Mesenchymal stem cell (in vitro differentiated cells and primary cell): ENCODE results near the gene ELMO1.

Source experiments
- DNase-seq: peaks from one replicate; pipeline ENCODE4 v3.0.0-alpha.2; 2013
- H2AFZ ChIP-seq: one replicate; pipeline ENCODE4 v1.6.1; 2013; ENCODE audit warnings: low read depth, mild to moderate bottlenecking, control low read depth, inconsistent platforms, low read length, moderate library complexity
- H2AK5ac ChIP-seq: 2 replicates; pipeline ENCODE4 v1.6.1; 2013; ENCODE audit warnings: low read length, moderate library complexity, mild to moderate bottlenecking, inconsistent platforms; ENCODE audit not compliant: severe bottlenecking
- H2BK120ac ChIP-seq: one replicate; pipeline ENCODE4 v1.6.1; 2013; ENCODE audit warnings: low read depth, mild to moderate bottlenecking, inconsistent platforms, low read length, moderate library complexity
- H2BK12ac ChIP-seq, 2 experiments: one replicate each; pipeline ENCODE4 v1.6.1; 2013; ENCODE audit warnings: inconsistent platforms in 2 of 2, low read length in 2 of 2, mild to moderate bottlenecking in 2 of 2, moderate library complexity in 2 of 2, control low read depth in 1 of 2
- H2BK15ac ChIP-seq: one replicate; pipeline ENCODE4 v1.6.1; 2013; ENCODE audit warnings: mild to moderate bottlenecking, low read depth, inconsistent platforms; ENCODE audit not compliant: poor library complexity, severe bottlenecking
- H2BK5ac ChIP-seq: 2 replicates; pipeline ENCODE4 v1.6.1; 2013; ENCODE audit warnings: low read depth, mild to moderate bottlenecking, low read length, control low read depth, inconsistent platforms; ENCODE audit not compliant: poor library complexity, severe bottlenecking
- H3K14ac ChIP-seq, 2 experiments: one replicate each; pipeline ENCODE4 v1.6.1; 2013; ENCODE audit warnings: inconsistent platforms in 2 of 2, low read length in 2 of 2, control low read depth in 1 of 2, mild to moderate bottlenecking in 1 of 2, moderate library complexity in 1 of 2
- H3K18ac ChIP-seq, 2 experiments: one replicate each; pipeline ENCODE4 v1.6.1; 2013; ENCODE audit warnings: inconsistent platforms in 2 of 2, low read length in 2 of 2, control low read depth in 1 of 2, low read depth in 1 of 2, mild to moderate bottlenecking in 1 of 2
- H3K23ac ChIP-seq, 2 experiments: one replicate each; pipeline ENCODE4 v1.6.1; 2013; ENCODE audit warnings: inconsistent platforms in 2 of 2, low read length in 2 of 2, mild to moderate bottlenecking in 2 of 2, moderate library complexity in 2 of 2, control low read depth in 1 of 2
- H3K27ac ChIP-seq: 2 replicates; pipeline ENCODE4 v1.5.1; 2013; ENCODE audit warnings: mild to moderate bottlenecking, moderate library complexity, low read length, control low read depth, inconsistent platforms; ENCODE audit not compliant: poor library complexity, severe bottlenecking
- H3K27me3 ChIP-seq, 2 experiments: 2 replicates each; pipeline versions ENCODE4 v1.6.1 to v1.7.0; 2013; ENCODE audit warnings: low read length in 2 of 2, mild to moderate bottlenecking in 2 of 2, moderate library complexity in 2 of 2, control low read depth in 1 of 2, inconsistent platforms in 1 of 2; ENCODE audit not compliant: control insufficient read depth in 1 of 2, insufficient read depth in 1 of 2
- H3K36me3 ChIP-seq, 2 experiments: 2 replicates each; pipeline versions ENCODE4 v1.6.1 to v1.7.0; 2013; ENCODE audit warnings: low read length in 2 of 2, control low read depth in 1 of 2, inconsistent platforms in 1 of 2, low read depth in 1 of 2, mild to moderate bottlenecking in 1 of 2; ENCODE audit not compliant: insufficient read depth in 2 of 2, control insufficient read depth in 1 of 2
- H3K4ac ChIP-seq, 2 experiments: one replicate each; pipeline ENCODE4 v1.6.1; 2013; ENCODE audit warnings: inconsistent platforms in 2 of 2, low read length in 2 of 2, mild to moderate bottlenecking in 2 of 2, moderate library complexity in 2 of 2, control low read depth in 1 of 2, low read depth in 1 of 2
- H3K4me1 ChIP-seq: 2 replicates; pipeline ENCODE4 v1.6.1; 2013; ENCODE audit warnings: low read depth, low read length, control low read depth; ENCODE audit not compliant: control insufficient read depth, insufficient read depth
- H3K4me2 ChIP-seq: 2 replicates; pipeline ENCODE4 v1.6.1; 2013; ENCODE audit warnings: low read length, mild to moderate bottlenecking, inconsistent platforms; ENCODE audit not compliant: poor library complexity, severe bottlenecking
- H3K4me3 ChIP-seq, 2 experiments: 2 replicates each; pipeline versions ENCODE4 v1.5.1 to v1.7.0; 2013; ENCODE audit warnings: low read length in 2 of 2, mild to moderate bottlenecking in 2 of 2, control low read depth in 1 of 2, low read depth in 1 of 2; ENCODE audit not compliant: insufficient read depth in 1 of 2
- H3K79me1 ChIP-seq: replicated peaks from 2 replicates; pipeline ENCODE4 v1.6.1; 2013; ENCODE audit warnings: mild to moderate bottlenecking, control low read depth, low read length, inconsistent platforms; ENCODE audit not compliant: poor library complexity, severe bottlenecking
- H3K9ac ChIP-seq: 2 replicates; pipeline ENCODE4 v1.7.0; 2013; ENCODE audit warnings: mild to moderate bottlenecking, low read length, moderate library complexity
- H3K9me3 ChIP-seq: 2 replicates; pipeline ENCODE4 v1.7.0; 2013; ENCODE audit warnings: mild to moderate bottlenecking, low read length; ENCODE audit not compliant: control insufficient read depth
- H4K8ac ChIP-seq: one replicate; pipeline ENCODE4 v1.6.1; 2013; ENCODE audit warnings: inconsistent platforms, mild to moderate bottlenecking, low read length, moderate library complexity
- H4K91ac ChIP-seq: one replicate; pipeline ENCODE4 v1.6.1; 2013; ENCODE audit warnings: mild to moderate bottlenecking, low read length, inconsistent platforms
- WGBS: methylation state at CpG from one replicate; pipeline ENCODE4 v1.1.7; 2013; ENCODE audit warnings: mixed read lengths; 5-methylcytosine and 5-hydroxymethylcytosine counted together

The ELMO1 gene

DNA sequence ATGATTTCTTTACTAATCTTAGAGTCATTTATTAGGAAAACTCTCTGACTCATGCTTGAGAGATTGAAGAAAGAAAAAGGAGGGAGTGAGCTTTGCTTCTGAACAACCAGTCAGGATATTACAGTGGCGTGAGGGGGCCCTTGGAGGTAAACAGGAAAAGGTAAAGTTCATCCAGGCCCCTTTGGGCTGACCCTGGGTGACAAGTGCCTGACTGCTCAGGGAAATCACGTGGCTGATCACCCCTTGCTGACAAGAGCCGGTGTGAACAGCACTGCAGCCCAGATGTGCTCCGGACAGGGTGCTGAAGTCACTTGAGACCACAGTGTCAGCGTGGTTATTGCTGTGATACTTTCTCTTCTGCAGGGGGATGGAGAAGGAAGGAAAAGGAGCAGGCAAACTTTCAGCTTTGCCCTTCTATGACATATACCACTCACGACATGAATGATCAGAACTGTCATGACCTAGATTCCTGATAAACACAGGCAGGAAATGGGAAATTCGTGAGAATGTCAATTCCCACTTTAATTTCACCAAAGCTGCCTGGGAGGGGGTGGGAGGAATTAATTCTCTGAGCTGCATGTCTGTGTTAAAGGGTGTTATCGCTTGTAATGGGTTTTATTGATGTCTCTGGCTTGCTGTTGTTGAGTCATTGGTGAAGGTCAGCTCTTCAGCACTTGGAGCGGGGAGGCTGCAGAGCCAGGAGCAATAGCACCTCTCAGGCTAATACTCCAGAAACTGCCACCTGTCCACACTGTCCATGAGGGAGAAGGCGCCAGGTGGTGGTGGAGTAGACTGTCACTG, 584.6 kb downstream of the ELMO1 start:
- WGBS: 43% methylated on average over 7 of the region's 10 CpGs
- no peak overlapping the region for H2BK120ac ChIP-seq
- no peaks in the 10 kb centered on the region for H3K79me1 ChIP-seq
- no peaks in the 10 kb centered on the region for H3K9me3 ChIP-seq
- H3K4ac ChIP-seq: no peak overlapping the region
- H3K4me1 ChIP-seq: peaks cover 2% of the 10 kb centered on the region
- no peak overlapping the region for H3K23ac ChIP-seq
- H3K18ac ChIP-seq: no peak overlapping the region
- no peak overlapping the region for H3K14ac ChIP-seq
- H3K27me3 ChIP-seq: peaks cover 0 to 5% of the 10 kb centered on the region in 2 experiments
- no peak overlapping the region for H2BK15ac ChIP-seq
- no peak overlapping the region for H2BK12ac ChIP-seq
- peak; percentile 10 for DNase-seq
- no peak overlapping the region for H4K8ac ChIP-seq
- H2AK5ac ChIP-seq: no peak overlapping the region
- H4K91ac ChIP-seq: no peak overlapping the region
- no peak overlapping the region for H3K4me2 ChIP-seq
- no peak overlapping the region for H3K9ac ChIP-seq
- no peak overlapping the region for H2AFZ ChIP-seq
- no peaks in the 10 kb centered on the region for H3K36me3 ChIP-seq
- no peak overlapping the region for H3K4me3 ChIP-seq
- H3K27ac ChIP-seq: no peak overlapping the region
- H2BK5ac ChIP-seq: no peak overlapping the region

GRCh38 chr7:36862771-36863261, 585.8 kb downstream of the ELMO1 start:
- Histone ChIP-seq H3K79me1 (no peaks in the 10 kb centered on the region), H4K91ac (no peak overlapping the region), H2AFZ (no peak overlapping the region), H2BK5ac (no peak overlapping the region), H4K8ac (no peak overlapping the region), H3K36me3 (no peaks in the 10 kb centered on the region), H3K9me3 (no peaks in the 10 kb centered on the region), H3K27ac (no peak overlapping the region), H3K4me2 (no peak overlapping the region), H3K4me1 (peaks cover 2% of the 10 kb centered on the region), H3K14ac (no peak overlapping the region), H2BK15ac (no peak overlapping the region), H3K4me3 (no peak overlapping the region), H2BK120ac (no peak overlapping the region), H3K27me3 (peaks cover 0 to 5% of the 10 kb centered on the region in 2 experiments), H2AK5ac (no peak overlapping the region), H3K4ac (no peak overlapping the region), H3K9ac (no peak overlapping the region), H2BK12ac (no peak overlapping the region), H3K18ac (no peak overlapping the region), H3K23ac (no peak overlapping the region)
- WGBS: 59% methylated on average over 4 of the region's 4 CpGs
- DNase-seq: no peak

DNA sequence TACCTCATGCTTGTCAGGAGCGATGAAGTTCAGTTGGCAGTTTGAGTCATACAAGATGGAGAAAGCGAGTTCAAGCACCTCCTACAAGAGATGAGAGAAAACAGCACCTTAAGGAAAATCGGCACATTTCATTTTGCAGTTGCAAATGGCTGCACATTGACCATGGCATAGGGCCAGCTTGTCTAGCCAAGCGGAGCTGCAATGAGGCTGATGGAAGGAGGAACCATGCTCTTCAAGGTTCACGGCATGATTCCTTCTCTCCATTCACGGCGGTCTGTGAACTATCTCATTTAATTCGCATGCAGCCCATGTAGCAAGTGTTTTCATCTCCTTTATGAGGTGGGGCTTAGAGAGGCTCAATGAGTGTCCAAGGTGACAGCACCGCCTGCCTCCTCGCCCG, 587.0 kb downstream of the ELMO1 start:
- Histone ChIP-seq H2BK12ac (no peak overlapping the region), H3K23ac (no peak overlapping the region), H2BK5ac (no peak overlapping the region), H4K8ac (no peak overlapping the region), H3K79me1 (no peaks in the 10 kb centered on the region), H2AK5ac (no peak overlapping the region), H3K9ac (no peak overlapping the region), H2BK120ac (no peak overlapping the region), H3K18ac (no peak overlapping the region), H3K4me2 (no peak overlapping the region), H3K36me3 (no peaks in the 10 kb centered on the region), H3K27me3 (peaks cover 0 to 2% of the 10 kb centered on the region in 2 experiments), H4K91ac (no peak overlapping the region), H3K27ac (no peak overlapping the region), H2BK15ac (no peak overlapping the region), H3K4me1 (peaks cover 2% of the 10 kb centered on the region), H3K14ac (no peak overlapping the region), H2AFZ (no peak overlapping the region), H3K4ac (no peak overlapping the region), H3K9me3 (no peaks in the 10 kb centered on the region), H3K4me3 (no peak overlapping the region)
- no peak for DNase-seq
- 95% methylated on average over 11 of the region's 11 CpGs for WGBS

DNA sequence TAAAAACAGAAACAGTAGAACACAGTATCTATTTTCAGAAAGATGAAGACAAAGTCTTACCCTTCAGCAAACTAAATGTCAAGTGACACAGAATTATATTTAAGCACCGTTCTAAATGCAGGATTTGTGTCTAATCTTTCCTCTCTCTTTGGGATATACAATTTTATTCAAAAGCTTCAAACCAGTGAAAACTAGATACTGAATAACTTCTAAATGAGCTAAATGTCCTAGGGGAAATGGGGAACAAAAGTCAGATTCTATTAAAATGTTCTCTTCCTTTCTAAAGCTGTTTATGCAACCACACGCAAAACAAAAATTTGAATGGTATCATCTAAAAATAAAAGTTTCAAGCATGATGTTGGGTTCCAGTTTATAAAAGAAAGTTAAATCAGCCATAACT, 588.0 kb downstream of the ELMO1 start:
- 100% methylated on average over 1 of the region's 2 CpGs for WGBS
- peaks cover 2% of the 10 kb centered on the region for H3K4me1 ChIP-seq
- H3K4ac ChIP-seq: no peak overlapping the region
- no peak overlapping the region for H2BK120ac ChIP-seq
- H2AFZ ChIP-seq: no peak overlapping the region
- no peak overlapping the region for H3K27ac ChIP-seq
- no peak overlapping the region for H3K4me2 ChIP-seq
- H3K18ac ChIP-seq: no peak overlapping the region
- no peak overlapping the region for H4K8ac ChIP-seq
- DNase-seq: no peak
- no peak overlapping the region for H2AK5ac ChIP-seq
- no peak overlapping the region for H3K14ac ChIP-seq
- H3K36me3 ChIP-seq: no peaks in the 10 kb centered on the region
- no peak overlapping the region for H3K9ac ChIP-seq
- H3K23ac ChIP-seq: no peak overlapping the region
- H2BK5ac ChIP-seq: no peak overlapping the region
- no peaks in the 10 kb centered on the region for H3K9me3 ChIP-seq
- H3K4me3 ChIP-seq: no peak overlapping the region
- H4K91ac ChIP-seq: no peak overlapping the region
- H3K27me3 ChIP-seq: no peaks in the 10 kb centered on the region
- H2BK15ac ChIP-seq: no peak overlapping the region
- no peaks in the 10 kb centered on the region for H3K79me1 ChIP-seq
- H2BK12ac ChIP-seq: no peak overlapping the region
